ENCODE results near the gene LGR4. TPM values are rescaled to one million over a fixed set of nuclear protein-coding genes. Genes with fewer than 3 reads are reported as not detected.
A peak's percentile ranks its signal among the peaks of the same experiment; 100 is the strongest.

The LGR4 gene
- total and polyA plus RNA-seq, 9 of the 15 experiments (the other 6 are each of a cell fraction or from before 2014, with no cell fraction given) = 0.94 to 10.1 (median 5.8) TPM

- in situ Hi-C loops (cut with MboI) (no loop called here), intact Hi-C loops (cut with micrococcal nuclease) (no loop called here)
- no peak overlapping the region for H3K9ac ChIP-seq (ENCODE audit: insufficient read depth in 1 of 2, low read depth in 2 of 2, low read length in 2 of 2)
- H4K20me1 ChIP-seq (replicated peaks; ENCODE audit: control insufficient read depth, insufficient read depth, low read length) = no peaks in the 10 kb centered on the region
- ATAC-seq = no peak
- 58% methylated on average over 4 of the region's 6 CpGs for WGBS (ENCODE audit: insufficient coverage, low coverage, missing lambda C conversion rate)
- H3K27ac ChIP-seq (ENCODE audit: extremely low read depth, low read depth, low read length) = no peak overlapping the region
- no peaks in the 10 kb centered on the region for H3K9me3 ChIP-seq (replicated peaks; ENCODE audit: control insufficient read depth, insufficient read depth, low read depth, low read length)
- peaks cover 0 to 13% of the 10 kb centered on the region in 2 experiments; a peak in 2 of 5 replicates for H3K4me1 ChIP-seq (replicated peaks in 1 of 2; ENCODE audit: control insufficient read depth in 2 of 2, insufficient read depth in 2 of 2, low read length in 2 of 2)
- no peak for DNase-seq (ENCODE audit: extremely low read depth in 1 of 4, low spot score in 3 of 4)
- no TSS peak for BruUV-seq (replicated peaks)
- no peaks in the 10 kb centered on the region for H3K27me3 ChIP-seq (ENCODE audit: control insufficient read depth in 2 of 2, insufficient read depth in 2 of 2, low read length in 2 of 2)
- H3K9me1 ChIP-seq (ENCODE audit: control insufficient read depth, insufficient read depth, low read length) = no peaks in the 10 kb centered on the region
- TF ChIP-seq, protein P1, sequence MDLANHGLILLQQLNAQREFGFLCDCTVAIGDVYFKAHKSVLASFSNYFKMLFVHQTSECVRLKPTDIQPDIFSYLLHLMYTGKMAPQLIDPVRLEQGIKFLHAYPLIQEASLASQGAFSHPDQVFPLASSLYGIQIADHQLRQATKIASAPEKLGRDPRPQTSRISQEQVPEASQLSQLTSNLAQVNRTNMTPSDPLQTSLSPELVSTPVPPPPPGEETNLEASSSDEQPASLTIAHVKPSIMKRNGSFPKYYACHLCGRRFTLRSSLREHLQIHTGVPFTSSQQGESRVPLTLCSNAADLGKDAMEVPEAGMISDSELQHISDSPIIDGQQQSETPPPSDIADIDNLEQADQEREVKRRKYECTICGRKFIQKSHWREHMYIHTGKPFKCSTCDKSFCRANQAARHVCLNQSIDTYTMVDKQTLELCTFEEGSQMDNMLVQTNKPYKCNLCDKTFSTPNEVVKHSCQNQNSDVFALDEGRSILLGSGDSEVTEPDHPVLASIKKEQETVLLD (IDR thresholded peaks at IDR 0.05) = no peak
- TF ChIP-seq MEIS2 (IDR thresholded peaks at IDR 0.05; ENCODE audit: partially characterized antibody) = peak; percentile 29
- no peak for TF ChIP-seq PBX2 (CRISPR knock-in tag; IDR thresholded peaks at IDR 0.05; ENCODE audit: low read depth)
- peak; percentile 49 for TF ChIP-seq PBX2 (tag; conservative IDR thresholded peaks at IDR 0.05; ENCODE audit: low read depth)
- TF ChIP-seq RFX7 (CRISPR knock-in tag; IDR thresholded peaks at IDR 0.05) = no peak
- TF ChIP-seq, protein P2, sequence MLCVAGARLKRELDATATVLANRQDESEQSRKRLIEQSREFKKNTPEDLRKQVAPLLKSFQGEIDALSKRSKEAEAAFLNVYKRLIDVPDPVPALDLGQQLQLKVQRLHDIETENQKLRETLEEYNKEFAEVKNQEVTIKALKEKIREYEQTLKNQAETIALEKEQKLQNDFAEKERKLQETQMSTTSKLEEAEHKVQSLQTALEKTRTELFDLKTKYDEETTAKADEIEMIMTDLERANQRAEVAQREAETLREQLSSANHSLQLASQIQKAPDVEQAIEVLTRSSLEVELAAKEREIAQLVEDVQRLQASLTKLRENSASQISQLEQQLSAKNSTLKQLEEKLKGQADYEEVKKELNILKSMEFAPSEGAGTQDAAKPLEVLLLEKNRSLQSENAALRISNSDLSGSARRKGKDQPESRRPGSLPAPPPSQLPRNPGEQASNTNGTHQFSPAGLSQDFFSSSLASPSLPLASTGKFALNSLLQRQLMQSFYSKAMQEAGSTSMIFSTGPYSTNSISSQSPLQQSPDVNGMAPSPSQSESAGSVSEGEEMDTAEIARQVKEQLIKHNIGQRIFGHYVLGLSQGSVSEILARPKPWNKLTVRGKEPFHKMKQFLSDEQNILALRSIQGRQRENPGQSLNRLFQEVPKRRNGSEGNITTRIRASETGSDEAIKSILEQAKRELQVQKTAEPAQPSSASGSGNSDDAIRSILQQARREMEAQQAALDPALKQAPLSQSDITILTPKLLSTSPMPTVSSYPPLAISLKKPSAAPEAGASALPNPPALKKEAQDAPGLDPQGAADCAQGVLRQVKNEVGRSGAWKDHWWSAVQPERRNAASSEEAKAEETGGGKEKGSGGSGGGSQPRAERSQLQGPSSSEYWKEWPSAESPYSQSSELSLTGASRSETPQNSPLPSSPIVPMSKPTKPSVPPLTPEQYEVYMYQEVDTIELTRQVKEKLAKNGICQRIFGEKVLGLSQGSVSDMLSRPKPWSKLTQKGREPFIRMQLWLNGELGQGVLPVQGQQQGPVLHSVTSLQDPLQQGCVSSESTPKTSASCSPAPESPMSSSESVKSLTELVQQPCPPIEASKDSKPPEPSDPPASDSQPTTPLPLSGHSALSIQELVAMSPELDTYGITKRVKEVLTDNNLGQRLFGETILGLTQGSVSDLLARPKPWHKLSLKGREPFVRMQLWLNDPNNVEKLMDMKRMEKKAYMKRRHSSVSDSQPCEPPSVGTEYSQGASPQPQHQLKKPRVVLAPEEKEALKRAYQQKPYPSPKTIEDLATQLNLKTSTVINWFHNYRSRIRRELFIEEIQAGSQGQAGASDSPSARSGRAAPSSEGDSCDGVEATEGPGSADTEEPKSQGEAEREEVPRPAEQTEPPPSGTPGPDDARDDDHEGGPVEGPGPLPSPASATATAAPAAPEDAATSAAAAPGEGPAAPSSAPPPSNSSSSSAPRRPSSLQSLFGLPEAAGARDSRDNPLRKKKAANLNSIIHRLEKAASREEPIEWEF (CRISPR knock-in tag; IDR thresholded peaks at IDR 0.05) = no peak
- TF ChIP-seq ZBTB8A (IDR thresholded peaks at IDR 0.05; ENCODE audit: partially characterized antibody) = no peak
- TF ChIP-seq OTX1 (CRISPR knock-in tag; IDR thresholded peaks at IDR 0.05) = no peak
- no peak for TF ChIP-seq MYC (IDR thresholded peaks at IDR 0.05; ENCODE audit: low read depth, low read length)
- no peak for TF ChIP-seq MYC (CRISPR knock-in tag; IDR thresholded peaks at IDR 0.05; ENCODE audit: borderline replicate concordance, low read depth)
- POLR2A ChIA-PET = no interaction called here
- H3K79me2 ChIP-seq (ENCODE audit: control insufficient read depth, insufficient read depth, low read length) = peaks cover 9% of the 10 kb centered on the region; the same call in 1 of the 3 replicates
- no peak overlapping the region for H3K4me3 ChIP-seq
- H2AFZ ChIP-seq (ENCODE audit: low read depth, low read length) = no peak overlapping the region
- no peaks in the 10 kb centered on the region for H3K36me3 ChIP-seq (ENCODE audit: control insufficient read depth, insufficient read depth, low read length)
- CTCF ChIA-PET (ENCODE audit: low intra/inter-chr PET ratio) = no interaction called here
- no peak for FAIRE-seq
- no peak overlapping the region for H3K4me2 ChIP-seq (ENCODE audit: insufficient read depth, low read length)
Measured at GRCh38 chr11:27459191-27459590, 13.4 kb downstream of the LGR4 start.
